ENCODE results near the gene L3MBTL3.
A peak's percentile ranks its signal among the peaks of the same experiment; 100 is the strongest.

The L3MBTL3 gene

DNA sequence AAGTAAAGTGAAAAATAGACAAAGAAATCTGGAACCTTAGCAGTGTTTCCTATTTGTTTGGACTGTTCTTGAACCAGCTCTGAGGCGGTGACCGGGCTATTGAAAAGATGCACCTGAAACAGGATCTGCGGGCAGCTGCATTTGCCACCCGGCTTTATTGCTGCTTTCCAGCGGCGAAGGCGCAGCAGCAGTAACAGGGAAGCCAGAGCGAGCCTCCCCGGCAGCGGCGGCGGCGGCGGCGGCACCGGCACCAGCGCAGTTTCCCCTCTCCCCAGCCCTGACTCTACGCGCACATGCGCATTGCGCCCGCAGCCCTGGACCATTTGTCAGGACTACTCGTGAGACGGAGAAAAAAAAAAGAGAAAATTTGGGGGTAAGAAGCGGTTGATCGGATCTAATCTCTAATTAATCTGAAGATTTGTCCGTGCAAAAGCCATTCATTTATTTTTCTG lies at the start of gene L3MBTL3:
TSS of gene L3MBTL3 (plus strand) at position 290 of the 452 bp plus-strand sequence. CDS start 24,119 bp downstream, outside the sequence.
- DNase-seq (ENCODE audit: low read depth): peak; percentile 89

DNA sequence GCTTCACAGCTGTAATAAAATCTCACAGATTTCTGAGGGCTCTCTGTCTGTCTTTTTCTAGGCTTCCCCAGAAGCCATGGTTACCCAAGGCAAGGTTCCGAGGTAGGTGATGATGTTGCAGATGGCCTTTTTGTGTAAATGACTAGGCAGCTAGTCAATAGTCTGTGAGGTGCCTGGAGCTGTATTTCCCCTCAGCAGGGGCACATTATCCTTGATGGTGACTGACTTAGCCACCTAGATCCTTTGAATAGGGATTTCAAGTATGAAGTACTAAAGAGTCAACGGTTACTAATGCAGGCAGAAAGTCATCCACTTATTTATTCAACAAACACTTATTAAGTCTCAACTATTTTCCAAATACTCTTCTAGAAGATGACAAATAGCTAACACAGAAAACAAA lies 49.3 kb upstream of the L3MBTL3 start:
- no peak for DNase-seq (ENCODE audit: low read depth)

DNA sequence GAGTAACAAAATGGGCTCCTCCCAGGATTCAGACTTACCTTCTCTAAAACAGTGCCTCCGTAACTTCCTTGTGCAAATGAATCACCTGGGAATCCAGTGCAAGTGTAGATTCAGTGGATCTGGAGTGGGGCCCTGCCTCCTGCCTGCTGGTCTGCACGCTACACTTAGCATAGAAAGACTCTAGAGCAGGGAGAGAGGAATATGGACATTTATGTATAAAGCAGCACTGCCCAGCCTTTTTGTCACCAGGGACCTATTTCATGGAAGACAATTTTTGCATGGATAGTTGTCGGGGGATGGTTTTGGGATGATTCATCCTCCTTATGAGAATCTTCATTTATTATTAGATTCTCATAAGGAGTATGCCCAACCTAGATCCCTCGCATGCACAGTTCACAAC lies 42.3 kb upstream of the L3MBTL3 start:
- no peak for DNase-seq (ENCODE audit: low read depth)

DNA sequence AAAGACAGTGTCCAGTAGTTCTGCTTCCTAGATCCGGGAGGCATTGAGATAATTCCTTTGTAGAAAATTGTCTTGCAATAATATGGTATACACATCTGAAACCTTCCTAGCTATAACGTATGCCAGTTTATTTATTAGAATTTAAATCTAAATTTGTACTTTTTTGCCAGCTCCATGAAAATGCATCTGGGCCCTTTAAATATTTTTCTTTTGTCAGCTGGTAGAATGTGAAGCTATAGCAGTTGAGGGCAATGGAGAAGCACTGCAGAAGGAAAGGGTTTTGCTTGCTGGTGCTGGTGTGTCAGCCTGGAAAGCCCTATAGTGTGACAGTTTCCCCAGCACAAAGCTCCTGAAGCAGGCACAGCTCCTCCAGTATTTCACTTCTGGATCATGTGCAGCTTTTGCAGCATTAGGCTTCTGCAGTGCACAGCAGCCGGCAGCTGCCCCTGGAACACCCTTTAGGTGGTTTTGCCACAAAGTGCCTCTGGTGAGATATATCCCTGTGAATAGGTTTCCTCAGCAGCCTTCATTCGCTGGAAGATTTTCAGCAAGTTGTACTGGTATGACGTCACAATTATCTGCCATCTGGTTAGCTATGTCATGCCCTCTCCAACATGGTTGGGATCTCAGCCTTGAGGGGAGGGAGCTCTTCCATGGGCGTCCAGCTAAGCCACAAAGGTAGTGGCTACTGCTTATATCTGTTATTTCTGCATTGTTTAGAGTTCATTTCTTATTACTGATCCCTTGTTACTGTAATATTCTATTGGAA lies 40.0 kb upstream of the L3MBTL3 start:
- DNase-seq (ENCODE audit: low read depth): no peak

DNA sequence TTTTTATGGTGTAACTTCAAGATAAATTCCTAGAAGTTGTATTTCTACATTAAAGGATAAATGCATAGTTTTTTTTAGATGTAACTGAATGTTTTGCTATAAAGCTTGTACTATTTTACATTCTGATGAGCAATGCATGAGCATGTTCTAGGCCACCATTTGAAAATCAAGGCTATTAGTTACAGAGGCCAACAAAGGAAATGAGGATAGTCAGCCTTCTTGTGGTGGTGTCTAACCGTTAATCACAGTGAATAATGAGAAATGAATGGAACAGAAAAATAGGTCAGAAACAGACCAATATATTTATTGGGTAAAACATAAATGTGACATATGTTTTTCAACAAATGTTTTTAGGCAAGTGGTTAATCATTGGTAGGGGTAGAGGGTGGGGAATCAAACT lies 37.6 kb upstream of the L3MBTL3 start:
- DNase-seq (ENCODE audit: low read depth): peak; percentile 64

DNA sequence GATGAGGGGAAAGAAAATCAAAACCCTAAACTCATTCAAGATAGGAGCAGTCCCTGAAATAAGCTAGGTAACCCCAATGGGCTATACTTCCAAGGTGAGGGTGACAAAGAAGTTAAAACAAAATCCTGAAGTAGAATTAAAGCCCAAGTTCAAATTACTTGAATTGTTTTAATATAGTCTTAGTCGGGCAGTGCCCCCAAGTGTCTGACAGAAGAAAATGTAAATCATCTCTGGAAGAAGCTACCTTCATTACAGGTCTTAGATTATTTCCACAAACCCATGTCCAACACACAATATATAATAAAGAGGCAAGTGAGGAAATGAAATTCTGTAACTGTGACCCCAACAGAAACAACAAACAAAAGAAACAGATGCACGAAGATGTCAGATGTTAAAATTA lies 36.8 kb upstream of the L3MBTL3 start:
- DNase-seq (ENCODE audit: low read depth): peak; percentile 44

DNA sequence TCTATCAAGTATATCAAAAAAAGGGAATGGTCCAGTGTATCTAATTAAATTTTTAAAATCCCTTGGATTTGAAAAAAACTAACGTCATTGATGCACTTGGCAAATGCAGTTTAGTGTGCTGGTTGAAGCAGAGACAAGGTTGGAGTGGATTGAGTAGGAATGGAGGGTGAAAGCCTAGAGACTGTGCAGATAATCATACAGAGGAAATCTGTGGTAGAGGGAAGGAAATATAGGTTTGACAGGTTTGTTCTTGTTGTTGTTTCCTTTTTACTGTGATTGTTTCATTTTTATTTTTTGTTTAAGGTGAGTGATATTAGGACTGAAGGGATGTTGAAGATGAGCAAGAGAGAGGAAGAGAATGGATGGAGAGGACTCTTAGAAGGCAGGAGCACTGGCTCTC lies 29.0 kb upstream of the L3MBTL3 start:
- DNase-seq (ENCODE audit: low read depth): no peak

DNA sequence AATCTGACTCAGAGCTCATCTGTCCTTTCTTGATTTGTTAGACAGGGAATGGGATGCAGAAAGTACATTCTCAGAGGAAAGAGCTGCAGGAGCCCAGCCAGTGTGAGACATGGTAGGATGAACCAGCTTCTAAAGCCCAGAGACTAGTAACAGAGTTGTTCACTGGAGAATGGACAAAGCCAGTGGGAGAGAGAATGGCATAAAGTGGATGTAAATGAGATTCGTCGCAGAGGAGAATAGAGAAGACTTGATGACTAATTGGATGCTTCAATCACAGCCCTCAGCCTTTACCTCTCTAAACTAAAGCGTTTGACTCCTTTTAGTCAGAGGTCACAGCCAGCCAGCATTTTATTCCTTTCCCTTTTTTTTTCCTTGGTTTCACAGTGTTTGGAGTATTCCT lies 25.5 kb upstream of the L3MBTL3 start:
- no peak for DNase-seq (ENCODE audit: low read depth)

DNA sequence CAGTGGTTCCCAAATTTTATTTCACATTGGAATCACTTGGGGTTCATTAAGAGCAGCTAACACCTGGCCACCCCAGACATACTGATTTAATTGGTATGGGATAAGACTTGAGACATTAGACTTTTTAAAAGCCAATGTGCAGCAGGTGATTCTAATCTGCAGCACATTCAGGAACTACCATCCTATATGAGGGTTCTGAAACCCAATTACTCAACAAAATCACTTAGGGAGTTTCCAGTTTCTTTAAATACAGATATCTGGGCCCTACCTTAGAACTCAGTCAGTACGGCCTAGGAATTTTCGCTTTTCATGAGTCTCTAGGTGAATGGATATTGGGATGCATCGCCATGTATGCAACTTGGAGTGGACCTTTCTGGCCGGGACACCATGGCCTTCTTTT lies 24.0 kb upstream of the L3MBTL3 start:
- DNase-seq (ENCODE audit: low read depth): no peak

DNA sequence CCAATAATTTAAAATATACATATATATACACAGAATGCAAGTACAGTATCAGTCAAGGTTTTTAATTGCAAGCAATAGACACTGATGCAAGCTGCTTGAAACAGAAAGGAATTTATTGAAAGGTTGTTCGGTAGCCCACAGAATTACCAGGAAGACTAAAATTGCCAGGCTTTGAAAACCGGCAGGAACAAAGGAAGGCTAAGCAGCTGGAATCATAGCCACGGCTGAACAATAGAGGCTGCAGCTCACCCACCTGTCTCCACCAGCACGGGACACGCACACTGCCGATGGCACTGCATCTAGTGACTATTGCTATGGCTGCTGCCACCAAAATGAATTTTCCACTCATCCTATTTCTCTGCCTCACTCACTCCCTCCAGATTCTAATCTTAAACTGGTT lies 22.0 kb upstream of the L3MBTL3 start:
- no peak for DNase-seq (ENCODE audit: low read depth)

DNA sequence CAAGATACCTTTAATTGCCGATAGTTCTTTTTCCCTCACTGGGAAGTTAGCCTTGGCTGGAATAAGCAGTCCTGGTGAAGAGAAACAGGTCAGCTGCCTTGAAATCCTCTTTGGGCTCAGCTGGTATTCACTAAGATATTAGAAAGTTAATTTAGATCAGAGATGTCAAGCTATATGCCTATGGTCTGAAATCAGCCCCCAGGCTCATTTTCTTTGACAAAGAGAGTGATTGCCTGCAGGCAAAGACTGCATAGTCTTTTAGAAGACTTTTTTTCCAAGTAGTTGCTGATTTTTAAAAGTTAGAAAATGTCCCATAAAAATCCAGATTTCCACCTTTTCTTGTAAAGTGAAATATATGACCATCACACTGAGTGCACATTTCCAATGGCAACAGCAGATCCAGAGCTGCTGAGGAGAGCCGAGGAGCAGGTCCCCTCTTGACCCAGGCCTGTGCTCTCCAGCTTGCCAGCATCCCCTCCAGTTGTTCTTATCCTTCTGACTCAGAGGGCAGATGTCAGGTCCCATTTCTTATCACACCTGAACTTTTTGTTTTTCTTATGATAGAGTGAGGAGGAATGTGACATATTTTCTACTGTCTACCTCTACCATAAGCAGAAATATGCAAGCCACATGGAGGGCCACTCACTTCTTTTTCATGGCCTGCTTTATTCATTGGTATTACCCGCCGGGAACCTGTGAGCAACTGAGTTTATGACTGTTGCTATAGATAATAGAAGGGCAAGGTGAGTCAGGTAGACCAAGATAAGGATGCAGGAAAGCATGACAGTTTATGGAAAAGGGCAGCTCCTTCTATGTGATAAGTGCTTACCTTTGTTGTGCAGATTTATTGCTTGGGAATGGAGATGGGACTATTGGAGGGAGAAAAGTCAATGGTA lies 17.6 kb upstream of the L3MBTL3 start:
- no peak for DNase-seq (ENCODE audit: low read depth)

DNA sequence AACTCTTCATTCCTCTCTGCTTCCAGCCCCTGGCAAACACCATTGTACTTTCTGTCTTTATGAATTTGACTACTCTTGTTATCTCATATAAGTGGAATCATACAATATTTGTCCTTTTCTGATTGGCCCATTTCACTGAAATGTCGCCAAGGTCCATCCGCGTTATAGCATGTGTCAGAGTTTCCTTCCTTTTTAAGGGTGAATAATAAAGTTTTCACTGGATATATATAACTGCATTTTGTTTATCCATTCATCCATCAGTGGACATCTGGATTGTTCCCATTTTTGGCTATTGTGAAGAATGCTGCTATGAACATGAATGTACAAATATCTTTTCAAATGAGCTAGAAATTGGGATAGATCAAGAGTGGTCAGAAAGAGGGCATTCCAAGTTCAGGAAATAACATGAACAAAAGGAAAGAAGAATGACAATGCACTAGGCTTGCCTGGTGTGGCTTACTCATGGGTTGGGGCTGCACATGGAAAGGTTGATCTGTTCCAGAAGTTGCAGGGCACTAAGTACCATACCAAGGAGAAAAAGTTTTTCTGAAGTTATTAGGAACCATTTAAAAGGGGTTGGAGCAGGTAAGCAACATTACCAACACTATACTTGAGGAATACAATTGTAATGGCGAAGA lies 10.0 kb upstream of the L3MBTL3 start:
- DNase-seq (ENCODE audit: low read depth): no peak

DNA sequence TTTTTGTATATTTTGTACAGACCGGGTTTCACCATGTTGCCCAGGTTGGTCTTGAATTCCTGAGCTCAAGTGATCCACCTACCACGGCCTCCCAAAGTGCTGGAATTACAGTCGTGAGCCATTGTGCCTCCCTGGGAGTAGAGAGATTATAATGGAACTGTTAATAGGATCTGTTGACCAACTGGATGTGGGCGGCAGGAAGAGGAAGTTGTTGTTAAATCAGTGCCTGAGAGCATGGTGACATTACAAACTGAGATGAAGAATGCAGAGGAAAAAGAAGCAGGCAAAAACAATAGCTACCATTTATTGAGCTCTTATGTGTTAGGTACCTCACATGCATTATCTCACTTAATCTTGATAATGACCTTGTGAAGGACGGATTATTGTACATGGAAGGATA lies 9.2 kb upstream of the L3MBTL3 start:
- DNase-seq (ENCODE audit: low read depth): no peak

DNA sequence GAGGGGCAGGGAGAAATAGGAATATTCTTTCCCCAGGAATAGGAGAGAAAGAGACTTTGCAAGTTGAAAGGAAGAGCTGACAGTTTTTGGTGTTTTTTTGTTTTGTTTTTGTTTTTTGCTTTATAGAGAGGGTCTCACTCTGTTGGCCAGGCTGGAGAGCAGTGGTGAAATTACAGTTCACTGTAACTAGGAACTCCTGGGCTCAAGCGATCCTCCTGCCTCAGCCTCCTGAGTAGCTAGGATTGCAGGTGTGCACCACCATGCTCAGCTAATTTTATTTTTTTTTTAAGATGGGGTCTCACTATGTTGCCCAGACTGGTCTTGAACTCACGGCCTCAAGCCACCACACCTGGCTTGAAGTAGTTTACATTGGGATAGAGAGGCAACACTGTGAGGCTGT lies 8.0 kb upstream of the L3MBTL3 start:
- no peak for DNase-seq (ENCODE audit: low read depth)

DNA sequence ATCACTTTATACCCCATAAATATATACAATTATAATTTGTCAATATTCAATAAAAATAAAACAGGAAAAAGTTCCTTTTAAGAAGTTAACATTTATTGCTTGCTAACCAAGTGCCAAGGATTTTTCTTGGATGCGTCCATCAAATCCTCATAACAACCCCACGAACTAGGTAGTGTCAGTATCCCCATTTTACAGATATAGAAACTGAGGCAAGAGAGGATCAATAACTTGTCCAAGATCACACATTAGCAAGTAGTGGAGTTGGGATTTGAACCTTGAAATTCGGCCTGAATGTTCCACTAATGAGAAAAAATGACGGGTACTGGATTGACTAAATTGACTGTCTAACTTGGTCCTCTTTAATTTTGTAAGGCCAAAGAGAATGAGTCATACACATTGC lies 5.7 kb upstream of the L3MBTL3 start:
- no peak for DNase-seq (ENCODE audit: low read depth)

DNA sequence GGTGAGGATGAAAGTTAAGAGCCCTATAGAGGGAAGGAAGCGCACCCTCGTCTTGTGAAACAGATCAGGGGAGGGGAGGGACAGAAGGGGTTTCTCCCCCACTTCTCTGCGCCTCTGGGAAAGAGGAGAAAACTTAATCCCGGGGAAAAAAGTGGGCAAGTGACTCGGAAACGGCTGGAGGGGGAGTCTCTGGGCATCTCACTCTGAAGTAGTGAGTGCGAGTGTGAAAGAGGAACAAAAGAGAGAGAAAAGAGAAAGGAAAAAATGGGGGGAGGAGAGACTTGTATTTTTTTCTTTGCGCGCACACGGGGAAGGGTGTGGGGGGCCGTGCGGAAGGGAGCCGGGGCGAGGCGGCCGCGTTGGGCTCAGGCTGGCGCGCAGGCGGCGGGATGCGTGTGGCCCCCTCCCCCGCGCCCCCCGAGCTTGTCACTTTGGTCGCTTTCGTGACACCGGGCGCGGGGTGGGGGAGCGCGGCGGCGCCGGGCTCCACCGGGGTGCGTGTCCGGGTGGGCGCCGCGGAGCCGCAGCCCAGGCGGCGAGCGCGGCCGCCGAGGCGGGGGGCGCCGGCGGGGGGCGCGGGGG lies 454 bp downstream of the L3MBTL3 start:
- DNase-seq (ENCODE audit: low read depth): peak; percentile 47

DNA sequence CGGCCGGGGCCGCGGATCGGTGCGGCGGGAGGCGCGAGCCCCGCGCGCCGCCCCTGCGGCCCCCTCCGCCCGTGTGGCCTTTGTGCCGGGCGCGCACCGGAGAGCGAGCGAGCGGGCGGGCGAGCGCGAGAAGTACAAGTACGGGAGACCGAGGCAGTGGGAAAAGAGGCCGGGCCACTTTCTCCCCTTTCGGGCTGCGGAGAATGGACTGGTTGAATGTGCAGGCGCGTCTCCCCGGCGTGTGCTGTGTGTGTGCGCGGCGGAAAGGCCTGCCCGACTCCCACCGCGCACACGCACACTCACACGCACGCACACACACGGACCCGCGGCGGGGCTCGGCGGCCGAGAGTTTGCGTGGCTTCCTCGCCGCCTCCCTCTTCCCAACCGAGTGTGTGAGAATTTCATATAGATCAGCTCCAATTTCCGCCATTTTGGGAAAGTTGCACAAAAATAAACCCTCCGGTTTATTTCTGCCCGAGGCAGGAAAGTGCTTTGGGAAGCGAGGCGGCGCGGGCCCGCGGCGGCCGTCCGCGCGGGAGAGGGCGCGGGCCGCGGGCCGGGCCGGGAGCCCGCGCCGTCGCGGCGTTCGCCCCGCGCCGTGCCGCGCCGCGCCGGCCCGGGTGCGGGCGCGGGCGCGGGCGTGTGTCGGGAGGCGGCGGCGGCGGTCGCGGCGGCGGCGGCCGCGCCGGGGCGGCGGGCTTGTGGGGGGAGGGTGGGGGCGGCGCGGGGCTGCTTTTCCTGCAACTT lies 1.1 kb downstream of the L3MBTL3 start:
- DNase-seq (ENCODE audit: low read depth): peak; percentile 64

DNA sequence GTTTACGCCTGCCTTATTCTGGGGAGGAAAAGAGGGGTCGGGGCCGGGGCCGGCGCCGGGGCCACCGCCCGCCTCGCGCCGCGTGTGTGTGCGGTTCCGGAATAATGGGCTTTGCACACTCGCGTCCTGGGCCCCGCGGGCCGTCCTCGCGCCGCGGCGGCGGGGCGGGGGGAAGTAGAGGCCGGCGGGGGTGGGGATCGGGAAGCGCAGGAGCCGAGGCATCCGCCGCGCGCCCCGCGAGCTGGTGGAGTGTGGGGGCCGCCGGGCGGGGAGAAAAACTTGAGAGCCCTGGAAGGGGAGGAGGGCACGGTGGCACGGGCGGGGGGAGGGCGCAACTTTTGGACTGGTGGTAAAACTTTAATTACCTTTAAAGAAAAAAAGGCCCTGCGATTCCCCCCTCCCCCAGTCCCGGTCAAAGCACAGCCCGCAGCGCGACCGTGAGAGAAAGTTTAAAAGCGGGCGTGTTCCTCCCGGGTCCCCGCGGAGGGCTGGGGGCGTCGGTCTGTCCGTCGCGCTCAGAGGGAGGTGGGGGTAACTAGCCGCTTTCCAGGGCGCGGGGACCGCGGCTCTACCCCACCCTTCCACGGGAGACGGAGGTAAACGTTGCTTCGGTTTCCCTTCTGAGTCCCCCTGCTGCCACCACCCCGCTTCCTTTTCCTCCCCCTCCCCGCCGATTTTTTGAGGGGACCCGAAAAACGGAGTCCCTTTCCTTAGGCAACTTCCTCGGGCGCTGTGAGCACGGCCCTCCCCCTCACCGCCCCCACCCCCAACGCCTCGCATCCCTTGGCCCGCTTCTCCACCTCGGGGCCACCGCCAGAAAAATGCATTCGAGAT lies 1.9 kb downstream of the L3MBTL3 start:
- DNase-seq (ENCODE audit: low read depth): peak; percentile 46

DNA sequence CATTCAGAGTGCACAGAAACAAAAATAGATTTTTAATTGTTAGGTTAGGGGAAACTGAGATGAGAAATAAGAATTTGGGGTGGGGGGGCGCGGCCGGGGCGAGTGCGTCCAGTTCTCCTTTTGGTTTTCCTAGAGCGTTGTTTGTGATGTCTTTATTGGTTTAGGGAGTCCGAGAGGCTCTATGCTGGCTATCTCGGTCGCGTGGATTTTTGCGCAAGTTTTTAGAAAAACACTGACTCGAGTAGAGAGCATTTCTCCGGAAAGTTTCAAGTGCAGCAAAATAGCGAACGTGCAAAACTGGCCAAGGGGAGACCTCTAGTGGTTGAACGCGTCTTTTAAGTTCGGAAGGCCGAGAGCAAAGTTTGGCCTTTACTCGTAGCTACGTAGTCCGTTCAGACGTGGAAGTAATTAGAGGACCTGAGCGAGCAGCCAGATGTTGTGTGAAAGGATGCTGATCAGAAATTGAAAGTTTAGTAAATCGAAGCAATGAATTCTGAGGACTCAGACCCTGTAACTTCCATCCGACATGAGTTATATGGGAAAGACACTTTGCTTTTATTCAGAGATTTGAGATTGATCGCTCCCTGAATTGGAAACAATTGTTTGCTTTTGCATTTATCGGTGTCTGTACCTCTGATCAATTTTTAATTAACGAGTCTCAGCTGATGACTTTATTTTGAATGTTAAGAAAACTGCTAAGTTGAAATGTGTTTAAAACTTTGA lies 2.7 kb downstream of the L3MBTL3 start:
- DNase-seq (ENCODE audit: low read depth): peak; percentile 95

DNA sequence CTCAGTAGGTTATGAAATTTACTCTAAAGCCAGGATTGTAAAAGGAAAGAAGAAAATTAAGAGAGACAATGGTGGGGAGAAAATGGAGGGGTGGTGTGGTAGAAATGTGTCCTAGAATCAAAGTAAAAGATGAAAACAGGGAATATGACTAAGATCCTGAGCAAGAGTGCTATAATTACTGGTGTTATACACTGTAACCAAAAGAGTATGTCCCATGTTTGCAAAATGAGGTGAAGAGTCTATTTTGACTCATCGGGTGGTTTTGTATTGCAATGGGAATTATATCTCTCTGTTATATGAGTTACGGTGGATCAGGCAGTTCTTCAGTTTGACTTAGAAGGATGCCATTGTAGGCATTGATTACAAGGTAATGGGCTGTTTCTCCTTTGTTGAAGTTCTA lies 8.5 kb downstream of the L3MBTL3 start:
- peak; percentile 29 for DNase-seq (ENCODE audit: low read depth)

Data from ELR (cell line).